Measurements from ENCODE around the gene TMEM52.

- TF ChIP-seq EZH2 (IDR thresholded peaks at IDR 0.05; ENCODE audit: insufficient read depth, poor library complexity, severe bottlenecking) = no peak
- TF ChIP-seq EZH2phosphoT487 (IDR thresholded peaks at IDR 0.05; ENCODE audit: insufficient read depth, low read depth) = no peak
These were observed 40.9 kb upstream of the TMEM52 start for GRCh38 chr1:1959840-1960479.
